GM23338 (cell line): ENCODE results near the gene CDHR5. TPM values are rescaled to one million over a fixed set of nuclear protein-coding genes. Genes with fewer than 3 reads are reported as not detected.

Experiments used
- ATAC-seq: fragments of 200-7000 bp; cut with Tn5 transposase; 3 replicates; pipeline ENCODE4 v1.9.1; 2020
- DNase-seq: peaks from one replicate; pipeline ENCODE4 v3.0.0-alpha.2; 2015; ENCODE audit warnings: low spot score
- H2AFZ ChIP-seq: fragments of 200-600 bp; sonication (generic); 2 replicates; pipeline ENCODE4 v1.8.0; 2016; ENCODE audit warnings: antibody characterized with exemption, mild to moderate bottlenecking, moderate library complexity
- H3F3A ChIP-seq: fragments of 200-600 bp; sonication (generic); replicated peaks from 2 replicates; pipeline ENCODE4 v1.8.0; 2017; ENCODE audit warnings: antibody characterized with exemption, mixed run types, low read depth
- H3K27ac ChIP-seq: fragments of 200-600 bp; sonication (generic); 2 replicates; pipeline ENCODE4 v1.6.1; 2016; ENCODE audit warnings: low read depth
- H3K27me3 ChIP-seq: fragments of 200-600 bp; sonication (generic); 2 replicates; pipeline ENCODE4 v1.8.0; 2016; ENCODE audit warnings: mild to moderate bottlenecking, mixed run types, moderate library complexity; ENCODE audit not compliant: insufficient read depth
- H3K36me3 ChIP-seq: fragments of 200-600 bp; sonication (generic); 2 replicates; pipeline ENCODE4 v1.8.0; 2016; ENCODE audit warnings: mild to moderate bottlenecking; ENCODE audit not compliant: insufficient read depth
- H3K4me1 ChIP-seq: fragments of 200-600 bp; sonication (generic); 2 replicates; pipeline ENCODE4 v1.8.0; 2016; ENCODE audit warnings: mild to moderate bottlenecking, moderate library complexity; ENCODE audit not compliant: insufficient read depth
- H3K4me2 ChIP-seq: fragments of 200-600 bp; sonication (generic); 2 replicates; pipeline ENCODE4 v1.7.1; 2017; ENCODE audit warnings: mixed run types
- H3K4me3 ChIP-seq: fragments of 200-600 bp; sonication (generic); 2 replicates; pipeline ENCODE4 v1.6.1; 2016; ENCODE audit warnings: mixed run types
- H3K79me2 ChIP-seq: fragments of 200-600 bp; sonication (generic); replicated peaks from 2 replicates; pipeline ENCODE4 v1.8.0; 2017; ENCODE audit warnings: mild to moderate bottlenecking; ENCODE audit not compliant: insufficient read depth
- H3K9me2 ChIP-seq: fragments of 200-600 bp; sonication (generic); 2 replicates; pipeline ENCODE4 v1.8.0; 2017; ENCODE audit not compliant: insufficient read depth
- H4K20me1 ChIP-seq: fragments of 200-600 bp; sonication (generic); replicated peaks from 2 replicates; pipeline ENCODE4 v1.8.0; 2017; ENCODE audit warnings: mild to moderate bottlenecking; ENCODE audit not compliant: insufficient read depth
- H3K27ac Mint-ChIP-seq: 2 replicates; pipeline ENCODE4 v1.8.0; 2020; ENCODE audit warnings: inconsistent platforms, mild to moderate bottlenecking, moderate library complexity, mixed read lengths
- H3K27me3 Mint-ChIP-seq: 3 replicates; pipeline ENCODE4 v1.8.0; 2022; ENCODE audit warnings: low read depth, mild to moderate bottlenecking, moderate library complexity, mixed read lengths, inconsistent platforms; ENCODE audit not compliant: insufficient read depth, poor library complexity
- H3K36me3 Mint-ChIP-seq: 3 replicates; pipeline ENCODE4 v1.8.0; 2021; ENCODE audit warnings: low read depth, mild to moderate bottlenecking, inconsistent platforms, moderate library complexity, mixed read lengths
- H3K4me1 Mint-ChIP-seq: 3 replicates; pipeline ENCODE4 v1.8.0; 2020; ENCODE audit warnings: mild to moderate bottlenecking, inconsistent platforms, mixed read lengths
- H3K4me3 Mint-ChIP-seq: 3 replicates; pipeline ENCODE4 v1.8.0; 2021; ENCODE audit warnings: moderate library complexity, mild to moderate bottlenecking, inconsistent platforms, mixed read lengths
- H3K9me3 Mint-ChIP-seq: 3 replicates; pipeline ENCODE4 v1.8.0; 2020; ENCODE audit warnings: moderate library complexity, mild to moderate bottlenecking, inconsistent platforms, mixed read lengths
- CREB1 ChIP-seq: fragments of 250-450 bp; sonication (Bioruptor Pico); IDR thresholded peaks from 2 replicates; pipeline ENCODE4 v1.5.0; 2020; ENCODE audit warnings: low read depth, mild to moderate bottlenecking, moderate library complexity
- EZH2 ChIP-seq: fragments of 200-600 bp; sonication (generic); IDR thresholded peaks from one replicate; pipeline ENCODE4 v1.8.0; 2017; ENCODE audit warnings: antibody characterized with exemption, mild to moderate bottlenecking, low read depth; ENCODE audit not compliant: unreplicated experiment
- EZH2phosphoT487 ChIP-seq: fragments of 200-600 bp; sonication (generic); IDR thresholded peaks from one replicate; pipeline ENCODE4 v1.8.1; 2018; ENCODE audit warnings: antibody characterized with exemption; ENCODE audit not compliant: unreplicated experiment
- JUNB ChIP-seq: IDR thresholded peaks from one replicate; pipeline ENCODE4 v1.6.1; 2016; ENCODE audit warnings: antibody characterized with exemption; ENCODE audit not compliant: unreplicated experiment
- NANOG ChIP-seq: IDR thresholded peaks from 2 replicates; pipeline ENCODE4 v1.6.1; 2016; ENCODE audit warnings: antibody characterized with exemption, borderline replicate concordance
- POLR2AphosphoS5 ChIP-seq: IDR thresholded peaks from 2 replicates; pipeline ENCODE4 v1.6.1; 2016; ENCODE audit warnings: antibody characterized with exemption, low read depth
- STAT1 ChIP-seq: IDR thresholded peaks from one replicate; pipeline ENCODE4 v1.6.1; 2016; ENCODE audit warnings: antibody characterized with exemption; ENCODE audit not compliant: unreplicated experiment
- ZNF114 ChIP-seq: fragments of 250-450 bp; sonication (Bioruptor Pico); IDR thresholded peaks from 2 replicates; pipeline ENCODE4 v1.5.0; 2020; ENCODE audit warnings: mild to moderate bottlenecking, moderate library complexity
- ZNF331 ChIP-seq: fragments of 250-450 bp; sonication (Bioruptor Pico); IDR thresholded peaks from 2 replicates; pipeline ENCODE4 v1.5.0; 2020; ENCODE audit warnings: low read depth, mild to moderate bottlenecking, moderate library complexity
- polyA plus RNA-seq: library from polyadenylated mRNA; unstranded; fragments of >200 nt; fragmentation: Nextera tagmentation; extraction: Ambion mirVana; gene quantifications from 2 replicates; pipeline ENCODE4 v1.2.1, GENCODE V29; 2016
- total RNA-seq: library from RNA; depleted of rRNA; stranded (reverse); fragments of >200 nt; shearing (Covaris generic); gene quantifications from 2 replicates; pipeline ENCODE4 v1.2.3, GENCODE V29; 2014
- TF ChIP-seq, protein P1 (sequence below): IDR thresholded peaks from one replicate; pipeline ENCODE4 v1.6.1; 2018; ENCODE audit warnings: antibody characterized with exemption; ENCODE audit not compliant: unreplicated experiment
- TF ChIP-seq, protein P2 (sequence below): fragments of 250-450 bp; sonication (Bioruptor Pico); IDR thresholded peaks from 2 replicates; pipeline ENCODE4 v1.5.0; 2020; ENCODE audit warnings: mild to moderate bottlenecking, moderate library complexity
- TF ChIP-seq, protein P3 (sequence below), 2 experiments: fragments of 200-600 bp in 1 of 2; sonication (generic) in 1 of 2; conservative IDR thresholded peaks; 2 replicates each; pipeline versions ENCODE4 v1.5.1 to v1.6.1; 2016 to 2017; ENCODE audit warnings: antibody characterized with exemption in 2 of 2, low read depth in 2 of 2, mild to moderate bottlenecking in 2 of 2, moderate library complexity in 1 of 2
- TF ChIP-seq, protein P4 (sequence below): IDR thresholded peaks from 2 replicates; pipeline ENCODE4 v1.6.1; 2016; ENCODE audit warnings: antibody characterized with exemption

The CDHR5 gene
- total and polyA plus RNA-seq, 2 experiments from 2014 or later, result not detected

DNA sequence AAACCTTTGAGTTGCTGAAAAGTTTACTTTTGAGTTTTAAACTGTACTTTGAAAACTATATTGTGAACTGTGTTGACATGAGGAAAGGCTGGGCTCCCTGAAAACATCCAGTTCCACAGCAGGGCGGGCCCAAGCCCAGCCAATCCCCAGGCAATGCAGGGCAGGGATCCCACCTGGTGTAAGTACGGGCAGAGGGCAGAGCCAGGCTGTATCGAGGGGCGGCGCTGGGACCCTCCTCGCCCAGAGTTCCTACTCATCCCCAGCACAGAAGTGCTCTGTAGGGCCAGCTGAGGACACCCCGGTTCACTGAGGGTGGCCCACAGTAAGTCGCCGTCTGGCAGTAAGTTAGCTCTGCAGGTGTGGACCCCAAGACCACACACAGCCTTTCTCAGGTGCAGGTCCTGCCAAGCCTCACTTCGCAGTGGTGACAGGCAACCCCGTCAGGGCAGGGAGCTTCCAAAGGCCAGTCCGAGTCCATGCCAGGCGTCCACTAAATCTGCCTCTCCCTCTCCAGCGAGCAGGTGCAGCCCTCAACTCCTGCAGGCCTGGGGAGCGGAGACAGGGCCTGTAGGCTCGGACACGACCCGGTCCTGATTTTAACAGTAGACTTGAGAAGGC lies 57.6 kb downstream of the CDHR5 start:
- Histone ChIP-seq H3K27ac (no peak overlapping the region), H2AFZ (no peak overlapping the region), H3F3A (peaks cover 3% of the 10 kb centered on the region), H3K36me3 (no peaks in the 10 kb centered on the region), H4K20me1 (peaks cover 5% of the 10 kb centered on the region), H3K4me3 (peak overlapping the region; percentile 59), H3K4me2 (peak overlapping the region; percentile 81), H3K9me2 (no peaks in the 10 kb centered on the region), H3K27me3 (peaks cover 11% of the 10 kb centered on the region; the same call in 1 of the 2 replicates), H3K79me2 (no peaks in the 10 kb centered on the region), H3K4me1 (peaks cover 20% of the 10 kb centered on the region; the same call in 1 of the 2 replicates)
- TF ChIP-seq EZH2phosphoT487 (no peak), EZH2 (no peak), STAT1 (no peak), POLR2AphosphoS5 (no peak), JUNB (no peak), NANOG (no peak), ZNF331 (CRISPR knock-in tag) (no peak), ZNF114 (no peak), CREB1 (CRISPR knock-in tag) (no peak)
- TF ChIP-seq, protein P1, sequence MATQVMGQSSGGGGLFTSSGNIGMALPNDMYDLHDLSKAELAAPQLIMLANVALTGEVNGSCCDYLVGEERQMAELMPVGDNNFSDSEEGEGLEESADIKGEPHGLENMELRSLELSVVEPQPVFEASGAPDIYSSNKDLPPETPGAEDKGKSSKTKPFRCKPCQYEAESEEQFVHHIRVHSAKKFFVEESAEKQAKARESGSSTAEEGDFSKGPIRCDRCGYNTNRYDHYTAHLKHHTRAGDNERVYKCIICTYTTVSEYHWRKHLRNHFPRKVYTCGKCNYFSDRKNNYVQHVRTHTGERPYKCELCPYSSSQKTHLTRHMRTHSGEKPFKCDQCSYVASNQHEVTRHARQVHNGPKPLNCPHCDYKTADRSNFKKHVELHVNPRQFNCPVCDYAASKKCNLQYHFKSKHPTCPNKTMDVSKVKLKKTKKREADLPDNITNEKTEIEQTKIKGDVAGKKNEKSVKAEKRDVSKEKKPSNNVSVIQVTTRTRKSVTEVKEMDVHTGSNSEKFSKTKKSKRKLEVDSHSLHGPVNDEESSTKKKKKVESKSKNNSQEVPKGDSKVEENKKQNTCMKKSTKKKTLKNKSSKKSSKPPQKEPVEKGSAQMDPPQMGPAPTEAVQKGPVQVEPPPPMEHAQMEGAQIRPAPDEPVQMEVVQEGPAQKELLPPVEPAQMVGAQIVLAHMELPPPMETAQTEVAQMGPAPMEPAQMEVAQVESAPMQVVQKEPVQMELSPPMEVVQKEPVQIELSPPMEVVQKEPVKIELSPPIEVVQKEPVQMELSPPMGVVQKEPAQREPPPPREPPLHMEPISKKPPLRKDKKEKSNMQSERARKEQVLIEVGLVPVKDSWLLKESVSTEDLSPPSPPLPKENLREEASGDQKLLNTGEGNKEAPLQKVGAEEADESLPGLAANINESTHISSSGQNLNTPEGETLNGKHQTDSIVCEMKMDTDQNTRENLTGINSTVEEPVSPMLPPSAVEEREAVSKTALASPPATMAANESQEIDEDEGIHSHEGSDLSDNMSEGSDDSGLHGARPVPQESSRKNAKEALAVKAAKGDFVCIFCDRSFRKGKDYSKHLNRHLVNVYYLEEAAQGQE, result no peak
- TF ChIP-seq, protein P2, sequence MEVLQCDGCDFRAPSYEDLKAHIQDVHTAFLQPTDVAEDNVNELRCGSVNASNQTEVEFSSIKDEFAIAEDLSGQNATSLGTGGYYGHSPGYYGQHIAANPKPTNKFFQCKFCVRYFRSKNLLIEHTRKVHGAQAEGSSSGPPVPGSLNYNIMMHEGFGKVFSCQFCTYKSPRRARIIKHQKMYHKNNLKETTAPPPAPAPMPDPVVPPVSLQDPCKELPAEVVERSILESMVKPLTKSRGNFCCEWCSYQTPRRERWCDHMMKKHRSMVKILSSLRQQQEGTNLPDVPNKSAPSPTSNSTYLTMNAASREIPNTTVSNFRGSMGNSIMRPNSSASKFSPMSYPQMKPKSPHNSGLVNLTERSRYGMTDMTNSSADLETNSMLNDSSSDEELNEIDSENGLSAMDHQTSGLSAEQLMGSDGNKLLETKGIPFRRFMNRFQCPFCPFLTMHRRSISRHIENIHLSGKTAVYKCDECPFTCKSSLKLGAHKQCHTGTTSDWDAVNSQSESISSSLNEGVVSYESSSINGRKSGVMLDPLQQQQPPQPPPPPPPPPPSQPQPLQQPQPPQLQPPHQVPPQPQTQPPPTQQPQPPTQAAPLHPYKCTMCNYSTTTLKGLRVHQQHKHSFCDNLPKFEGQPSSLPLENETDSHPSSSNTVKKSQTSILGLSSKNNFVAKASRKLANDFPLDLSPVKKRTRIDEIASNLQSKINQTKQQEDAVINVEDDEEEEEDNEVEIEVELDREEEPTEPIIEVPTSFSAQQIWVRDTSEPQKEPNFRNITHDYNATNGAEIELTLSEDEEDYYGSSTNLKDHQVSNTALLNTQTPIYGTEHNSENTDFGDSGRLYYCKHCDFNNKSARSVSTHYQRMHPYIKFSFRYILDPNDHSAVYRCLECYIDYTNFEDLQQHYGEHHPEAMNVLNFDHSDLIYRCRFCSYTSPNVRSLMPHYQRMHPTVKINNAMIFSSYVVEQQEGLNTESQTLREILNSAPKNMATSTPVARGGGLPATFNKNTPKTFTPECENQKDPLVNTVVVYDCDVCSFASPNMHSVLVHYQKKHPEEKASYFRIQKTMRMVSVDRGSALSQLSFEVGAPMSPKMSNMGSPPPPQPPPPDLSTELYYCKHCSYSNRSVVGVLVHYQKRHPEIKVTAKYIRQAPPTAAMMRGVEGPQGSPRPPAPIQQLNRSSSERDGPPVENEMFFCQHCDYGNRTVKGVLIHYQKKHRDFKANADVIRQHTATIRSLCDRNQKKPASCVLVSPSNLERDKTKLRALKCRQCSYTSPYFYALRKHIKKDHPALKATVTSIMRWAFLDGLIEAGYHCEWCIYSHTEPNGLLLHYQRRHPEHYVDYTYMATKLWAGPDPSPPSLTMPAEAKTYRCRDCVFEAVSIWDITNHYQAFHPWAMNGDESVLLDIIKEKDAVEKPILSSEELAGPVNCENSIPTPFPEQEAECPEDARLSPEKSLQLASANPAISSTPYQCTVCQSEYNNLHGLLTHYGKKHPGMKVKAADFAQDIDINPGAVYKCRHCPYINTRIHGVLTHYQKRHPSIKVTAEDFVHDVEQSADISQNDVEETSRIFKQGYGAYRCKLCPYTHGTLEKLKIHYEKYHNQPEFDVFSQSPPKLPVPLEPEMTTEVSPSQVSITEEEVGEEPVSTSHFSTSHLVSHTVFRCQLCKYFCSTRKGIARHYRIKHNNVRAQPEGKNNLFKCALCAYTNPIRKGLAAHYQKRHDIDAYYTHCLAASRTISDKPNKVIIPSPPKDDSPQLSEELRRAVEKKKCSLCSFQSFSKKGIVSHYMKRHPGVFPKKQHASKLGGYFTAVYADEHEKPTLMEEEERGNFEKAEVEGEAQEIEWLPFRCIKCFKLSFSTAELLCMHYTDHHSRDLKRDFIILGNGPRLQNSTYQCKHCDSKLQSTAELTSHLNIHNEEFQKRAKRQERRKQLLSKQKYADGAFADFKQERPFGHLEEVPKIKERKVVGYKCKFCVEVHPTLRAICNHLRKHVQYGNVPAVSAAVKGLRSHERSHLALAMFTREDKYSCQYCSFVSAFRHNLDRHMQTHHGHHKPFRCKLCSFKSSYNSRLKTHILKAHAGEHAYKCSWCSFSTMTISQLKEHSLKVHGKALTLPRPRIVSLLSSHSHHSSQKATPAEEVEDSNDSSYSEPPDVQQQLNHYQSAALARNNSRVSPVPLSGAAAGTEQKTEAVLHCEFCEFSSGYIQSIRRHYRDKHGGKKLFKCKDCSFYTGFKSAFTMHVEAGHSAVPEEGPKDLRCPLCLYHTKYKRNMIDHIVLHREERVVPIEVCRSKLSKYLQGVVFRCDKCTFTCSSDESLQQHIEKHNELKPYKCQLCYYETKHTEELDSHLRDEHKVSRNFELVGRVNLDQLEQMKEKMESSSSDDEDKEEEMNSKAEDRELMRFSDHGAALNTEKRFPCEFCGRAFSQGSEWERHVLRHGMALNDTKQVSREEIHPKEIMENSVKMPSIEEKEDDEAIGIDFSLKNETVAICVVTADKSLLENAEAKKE (CRISPR knock-in tag), result no peak
- TF ChIP-seq, protein P3, sequence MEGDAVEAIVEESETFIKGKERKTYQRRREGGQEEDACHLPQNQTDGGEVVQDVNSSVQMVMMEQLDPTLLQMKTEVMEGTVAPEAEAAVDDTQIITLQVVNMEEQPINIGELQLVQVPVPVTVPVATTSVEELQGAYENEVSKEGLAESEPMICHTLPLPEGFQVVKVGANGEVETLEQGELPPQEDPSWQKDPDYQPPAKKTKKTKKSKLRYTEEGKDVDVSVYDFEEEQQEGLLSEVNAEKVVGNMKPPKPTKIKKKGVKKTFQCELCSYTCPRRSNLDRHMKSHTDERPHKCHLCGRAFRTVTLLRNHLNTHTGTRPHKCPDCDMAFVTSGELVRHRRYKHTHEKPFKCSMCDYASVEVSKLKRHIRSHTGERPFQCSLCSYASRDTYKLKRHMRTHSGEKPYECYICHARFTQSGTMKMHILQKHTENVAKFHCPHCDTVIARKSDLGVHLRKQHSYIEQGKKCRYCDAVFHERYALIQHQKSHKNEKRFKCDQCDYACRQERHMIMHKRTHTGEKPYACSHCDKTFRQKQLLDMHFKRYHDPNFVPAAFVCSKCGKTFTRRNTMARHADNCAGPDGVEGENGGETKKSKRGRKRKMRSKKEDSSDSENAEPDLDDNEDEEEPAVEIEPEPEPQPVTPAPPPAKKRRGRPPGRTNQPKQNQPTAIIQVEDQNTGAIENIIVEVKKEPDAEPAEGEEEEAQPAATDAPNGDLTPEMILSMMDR (conservative IDR thresholded peaks at IDR 0.05; ENCODE audit: low read depth in 2 of 2), result no peak
- TF ChIP-seq, protein P4, sequence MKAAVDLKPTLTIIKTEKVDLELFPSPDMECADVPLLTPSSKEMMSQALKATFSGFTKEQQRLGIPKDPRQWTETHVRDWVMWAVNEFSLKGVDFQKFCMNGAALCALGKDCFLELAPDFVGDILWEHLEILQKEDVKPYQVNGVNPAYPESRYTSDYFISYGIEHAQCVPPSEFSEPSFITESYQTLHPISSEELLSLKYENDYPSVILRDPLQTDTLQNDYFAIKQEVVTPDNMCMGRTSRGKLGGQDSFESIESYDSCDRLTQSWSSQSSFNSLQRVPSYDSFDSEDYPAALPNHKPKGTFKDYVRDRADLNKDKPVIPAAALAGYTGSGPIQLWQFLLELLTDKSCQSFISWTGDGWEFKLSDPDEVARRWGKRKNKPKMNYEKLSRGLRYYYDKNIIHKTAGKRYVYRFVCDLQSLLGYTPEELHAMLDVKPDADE, result no peak
- H3K4me3 Mint-ChIP-seq, result peak overlapping the region; percentile 75
- H3K27me3 Mint-ChIP-seq, result peaks cover 21% of the 10 kb centered on the region
- DNase-seq (no peak), ATAC-seq (no peak)
- no peaks in the 10 kb centered on the region for H3K9me3 Mint-ChIP-seq
- H3K4me1 Mint-ChIP-seq, result peaks cover 11% of the 10 kb centered on the region
- H3K27ac Mint-ChIP-seq, result no peak overlapping the region
- no peaks in the 10 kb centered on the region; the same call in 2 of the 3 replicates for H3K36me3 Mint-ChIP-seq
